HL-60 (cell line): Measurements from ENCODE around the gene RYR2.

Source experiments
- DNase-seq, 2 experiments: peaks; one replicate each; pipeline ENCODE4 v3.0.0-alpha.2; 2010 to 2020; ENCODE audit warnings: low read depth in 1 of 2, low spot score in 1 of 2
- H3K27ac ChIP-seq: fragments of 250-450 bp; sonication (Bioruptor Pico); replicated peaks from 2 replicates; pipeline ENCODE4 v1.5.1; 2020; ENCODE audit warnings: mild to moderate bottlenecking, moderate library complexity
- H3K27me3 ChIP-seq: fragments of 250-450 bp; sonication (Bioruptor Pico); 2 replicates; pipeline ENCODE4 v1.5.1; 2021; ENCODE audit warnings: mild to moderate bottlenecking, moderate library complexity; ENCODE audit not compliant: insufficient read depth, poor library complexity, severe bottlenecking
- H3K4me3 ChIP-seq: replicated peaks from 2 replicates; pipeline ENCODE4 v1.5.1; 2011; ENCODE audit warnings: mild to moderate bottlenecking, control low read depth, low read length; ENCODE audit not compliant: insufficient read depth
- CTCF ChIP-seq: IDR thresholded peaks from one replicate; pipeline ENCODE4 v1.5.1; 2011; ENCODE audit warnings: low read length, control low read depth, inconsistent platforms; ENCODE audit not compliant: insufficient read depth
- GABPA ChIP-seq: IDR thresholded peaks from 2 replicates; pipeline ENCODE4 v1.6.1; 2012; ENCODE audit warnings: low read depth
- POLR2AphosphoS5 ChIP-seq: IDR thresholded peaks from 2 replicates; pipeline ENCODE4 v1.6.1; 2012; ENCODE audit warnings: low read depth
- SPI1 ChIP-seq: IDR thresholded peaks from 2 replicates; pipeline ENCODE4 v1.6.1; 2012; ENCODE audit warnings: low read depth, mild to moderate bottlenecking, borderline replicate concordance
- TF ChIP-seq, protein P1 (sequence below): IDR thresholded peaks from 2 replicates; pipeline ENCODE4 v1.6.1; 2012; ENCODE audit warnings: low read depth; ENCODE audit not compliant: insufficient replicate concordance

Gene RYR2

GRCh38 chr1:237852342-237852741, 810.4 kb downstream of the RYR2 start:
- TF ChIP-seq GABPA (no peak), CTCF (no peak), SPI1 (no peak), POLR2AphosphoS5 (no peak)
- TF ChIP-seq, protein P1, sequence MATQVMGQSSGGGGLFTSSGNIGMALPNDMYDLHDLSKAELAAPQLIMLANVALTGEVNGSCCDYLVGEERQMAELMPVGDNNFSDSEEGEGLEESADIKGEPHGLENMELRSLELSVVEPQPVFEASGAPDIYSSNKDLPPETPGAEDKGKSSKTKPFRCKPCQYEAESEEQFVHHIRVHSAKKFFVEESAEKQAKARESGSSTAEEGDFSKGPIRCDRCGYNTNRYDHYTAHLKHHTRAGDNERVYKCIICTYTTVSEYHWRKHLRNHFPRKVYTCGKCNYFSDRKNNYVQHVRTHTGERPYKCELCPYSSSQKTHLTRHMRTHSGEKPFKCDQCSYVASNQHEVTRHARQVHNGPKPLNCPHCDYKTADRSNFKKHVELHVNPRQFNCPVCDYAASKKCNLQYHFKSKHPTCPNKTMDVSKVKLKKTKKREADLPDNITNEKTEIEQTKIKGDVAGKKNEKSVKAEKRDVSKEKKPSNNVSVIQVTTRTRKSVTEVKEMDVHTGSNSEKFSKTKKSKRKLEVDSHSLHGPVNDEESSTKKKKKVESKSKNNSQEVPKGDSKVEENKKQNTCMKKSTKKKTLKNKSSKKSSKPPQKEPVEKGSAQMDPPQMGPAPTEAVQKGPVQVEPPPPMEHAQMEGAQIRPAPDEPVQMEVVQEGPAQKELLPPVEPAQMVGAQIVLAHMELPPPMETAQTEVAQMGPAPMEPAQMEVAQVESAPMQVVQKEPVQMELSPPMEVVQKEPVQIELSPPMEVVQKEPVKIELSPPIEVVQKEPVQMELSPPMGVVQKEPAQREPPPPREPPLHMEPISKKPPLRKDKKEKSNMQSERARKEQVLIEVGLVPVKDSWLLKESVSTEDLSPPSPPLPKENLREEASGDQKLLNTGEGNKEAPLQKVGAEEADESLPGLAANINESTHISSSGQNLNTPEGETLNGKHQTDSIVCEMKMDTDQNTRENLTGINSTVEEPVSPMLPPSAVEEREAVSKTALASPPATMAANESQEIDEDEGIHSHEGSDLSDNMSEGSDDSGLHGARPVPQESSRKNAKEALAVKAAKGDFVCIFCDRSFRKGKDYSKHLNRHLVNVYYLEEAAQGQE = no peak
- DNase-seq = no peak

GRCh38 chr1:237857455-237857854, 815.5 kb downstream of the RYR2 start:
- no peak for DNase-seq
- Histone ChIP-seq H3K4me3 (no peak overlapping the region), H3K27ac (no peak overlapping the region), H3K27me3 (no peaks in the 10 kb centered on the region)
- TF ChIP-seq POLR2AphosphoS5 (no peak), CTCF (no peak), SPI1 (no peak), GABPA (no peak)
- TF ChIP-seq, protein P1 = no peak

More at GRCh38 chr1:237852342-237852741, 810.4 kb downstream of the RYR2 start:
- H3K4me3 ChIP-seq = no peak overlapping the region
- H3K27me3 ChIP-seq = no peaks in the 10 kb centered on the region
- no peak overlapping the region for H3K27ac ChIP-seq

DNA sequence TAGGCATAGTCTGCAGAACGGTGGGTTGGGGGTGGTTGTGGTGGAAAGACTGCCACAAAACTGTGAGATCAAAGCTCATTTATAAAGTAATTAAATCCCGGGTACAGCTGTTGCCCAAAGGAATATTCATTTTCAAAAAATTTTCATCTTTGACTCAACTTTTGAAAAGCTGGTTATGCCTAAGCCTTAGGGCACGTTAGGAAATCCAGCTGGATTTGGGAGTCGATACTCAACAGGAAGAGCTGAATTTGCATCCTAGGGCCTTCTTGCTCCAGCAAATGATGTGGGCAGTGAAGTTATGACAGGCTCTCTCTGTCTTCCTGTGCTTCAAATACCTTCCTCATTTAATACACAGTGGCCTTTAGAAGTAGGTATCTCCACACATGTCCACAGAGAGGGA, 817.0 kb downstream of the RYR2 start:
- Histone ChIP-seq H3K4me3 (no peak overlapping the region), H3K27me3 (no peaks in the 10 kb centered on the region), H3K27ac (no peak overlapping the region)
- no peak for DNase-seq
- no peak for TF ChIP-seq GABPA
- no peak for TF ChIP-seq CTCF
- TF ChIP-seq, protein P1 = no peak
- no peak for TF ChIP-seq SPI1
- no peak for TF ChIP-seq POLR2AphosphoS5
